Inflammatory macrophage treated with lipopolysaccharide for 1 hour (primary cell): ENCODE results near the gene CTSW.

Source experiments
- DNase-seq, 2 donors: peaks; one replicate each; pipeline ENCODE4 v3.0.0-alpha.2; 2020 to 2022

CTSW gene

GRCh38 chr11:65868076-65868667 is 11.5 kb upstream of the CTSW start:
- no peak for DNase-seq

- DNase-seq, result no peak
Observed at GRCh38 chr11:65868907-65869306, 10.7 kb upstream of the CTSW start.

GRCh38 chr11:65869643-65870306 is 9.9 kb upstream of the CTSW start:
- DNase-seq, result no peak

GRCh38 chr11:65870307-65870658 is 9.4 kb upstream of the CTSW start:
- no peak for DNase-seq

GRCh38 chr11:65870706-65871681 is 8.6 kb upstream of the CTSW start:
- DNase-seq, result no peak

GRCh38 chr11:65871811-65872548 is 7.7 kb upstream of the CTSW start:
- DNase-seq, result no peak

- no peak for DNase-seq
Observed at GRCh38 chr11:65872586-65873317, 6.9 kb upstream of the CTSW start, which contains the start of gene EFEMP2. EFEMP2 (minus strand) TSS chr11:65872800; CDS start chr11:65872354, 446 bp downstream.

GRCh38 chr11:65873318-65874156 is 6.1 kb upstream of the CTSW start:
- peak; percentile 81 to 97 for DNase-seq

GRCh38 chr11:65880027-65880426 is 390 bp downstream of the CTSW start:
- DNase-seq, result no peak

GRCh38 chr11:65880844-65881421 is 1.3 kb downstream of the CTSW start:
- DNase-seq, result no peak

GRCh38 chr11:65882120-65883057 is 2.8 kb downstream of the CTSW start:
- DNase-seq, result no peak

- DNase-seq, result no peak
Observed at GRCh38 chr11:65883058-65883761, 3.6 kb downstream of the CTSW start.

GRCh38 chr11:65883786-65884715 is 4.4 kb downstream of the CTSW start:
- no peak for DNase-seq

GRCh38 chr11:65884716-65885092 is 5.1 kb downstream of the CTSW start:
- peak; percentile 65 to 90 for DNase-seq

- no peak for DNase-seq
Observed at GRCh38 chr11:65885231-65885630, 5.6 kb downstream of the CTSW start.

- no peak for DNase-seq
Observed at GRCh38 chr11:65885808-65886536, 6.3 kb downstream of the CTSW start.
